ENCODE measurements around the gene BTRC.
"Not testable (repeated sequence)": the region's sequence is repeated elsewhere in the genome, so short reads cannot be mapped to it uniquely, and the experiment has no call there.

Gene BTRC

DNA sequence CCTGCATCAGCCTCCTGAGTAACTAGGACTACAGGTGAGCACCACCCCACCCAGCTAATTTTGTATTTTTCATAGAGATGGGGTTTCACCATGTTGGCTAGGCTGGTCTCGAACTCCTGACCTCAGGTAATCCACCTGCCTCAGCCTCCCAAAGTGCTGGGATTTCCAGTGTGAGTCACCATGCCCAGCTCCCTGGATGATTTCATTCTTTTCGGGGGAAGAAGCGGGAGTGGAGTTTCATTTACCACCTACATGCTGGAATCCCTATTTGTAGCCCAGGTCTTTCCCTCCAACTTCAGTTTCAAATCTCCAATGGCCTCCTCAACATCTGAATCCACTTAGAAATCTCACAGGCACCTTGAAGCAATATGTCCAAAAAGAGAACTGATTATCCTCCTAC is 2.9 kb upstream of the BTRC start:
- TF ChIP-seq, protein P1, sequence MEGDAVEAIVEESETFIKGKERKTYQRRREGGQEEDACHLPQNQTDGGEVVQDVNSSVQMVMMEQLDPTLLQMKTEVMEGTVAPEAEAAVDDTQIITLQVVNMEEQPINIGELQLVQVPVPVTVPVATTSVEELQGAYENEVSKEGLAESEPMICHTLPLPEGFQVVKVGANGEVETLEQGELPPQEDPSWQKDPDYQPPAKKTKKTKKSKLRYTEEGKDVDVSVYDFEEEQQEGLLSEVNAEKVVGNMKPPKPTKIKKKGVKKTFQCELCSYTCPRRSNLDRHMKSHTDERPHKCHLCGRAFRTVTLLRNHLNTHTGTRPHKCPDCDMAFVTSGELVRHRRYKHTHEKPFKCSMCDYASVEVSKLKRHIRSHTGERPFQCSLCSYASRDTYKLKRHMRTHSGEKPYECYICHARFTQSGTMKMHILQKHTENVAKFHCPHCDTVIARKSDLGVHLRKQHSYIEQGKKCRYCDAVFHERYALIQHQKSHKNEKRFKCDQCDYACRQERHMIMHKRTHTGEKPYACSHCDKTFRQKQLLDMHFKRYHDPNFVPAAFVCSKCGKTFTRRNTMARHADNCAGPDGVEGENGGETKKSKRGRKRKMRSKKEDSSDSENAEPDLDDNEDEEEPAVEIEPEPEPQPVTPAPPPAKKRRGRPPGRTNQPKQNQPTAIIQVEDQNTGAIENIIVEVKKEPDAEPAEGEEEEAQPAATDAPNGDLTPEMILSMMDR (IDR thresholded peaks at IDR 0.05; ENCODE audit: insufficient read depth, low read length, poor library complexity, severe bottlenecking), result no peak
- no peak for TF ChIP-seq EZH2phosphoT487 (conservative IDR thresholded peaks at IDR 0.05; ENCODE audit: low read length)
- Histone ChIP-seq H3K79me2 (ENCODE audit: insufficient read depth, low read length) (no peaks in the 10 kb centered on the region), H3K9me2 (replicated peaks; ENCODE audit: insufficient read depth, low read length) (no peaks in the 10 kb centered on the region), H4K20me1 (ENCODE audit: low read depth, low read length) (no peaks in the 10 kb centered on the region), H3K9ac (ENCODE audit: low read length) (no peak overlapping the region), H3K36me3 (ENCODE audit: low read length) (no peaks in the 10 kb centered on the region), H3K9me3 (ENCODE audit: insufficient read depth, low read length) (no peaks in the 10 kb centered on the region), H3K4me2 (ENCODE audit: low read depth, low read length, poor library complexity, severe bottlenecking) (no peak overlapping the region), H2AFZ (ENCODE audit: low read depth, low read length, severe bottlenecking) (no peak overlapping the region), H3K27ac (ENCODE audit: low read depth, low read length) (no peak overlapping the region), H3F3A (ENCODE audit: insufficient read depth) (0 out of 2 replicates have a peak, but pooled peaks cover 6% of the 10 kb centered on the region), H3K27me3 (ENCODE audit: low read length) (no peaks in the 10 kb centered on the region), H3K4me3 (ENCODE audit: insufficient read depth, low read length, poor library complexity, severe bottlenecking) (no peak overlapping the region)

DNA sequence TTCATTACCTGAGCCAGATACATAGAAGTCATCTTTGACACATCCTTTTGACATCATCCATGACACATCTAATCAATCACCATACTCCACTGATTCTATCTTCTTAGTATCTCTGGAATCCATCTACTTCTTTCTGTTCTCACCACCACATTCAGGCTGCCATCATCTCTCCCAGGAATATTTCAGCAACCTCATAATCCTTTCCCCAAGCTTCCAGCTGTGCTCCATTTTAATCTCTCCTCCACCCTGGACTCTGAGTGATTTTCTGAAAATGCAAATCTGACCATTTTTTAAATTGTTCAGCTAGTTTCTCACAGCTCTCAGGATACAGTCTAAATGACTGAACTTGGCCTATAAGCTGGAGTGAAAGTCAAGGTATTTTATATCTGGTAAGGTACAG is 2.5 kb upstream of the BTRC start:
- Histone ChIP-seq H3F3A (ENCODE audit: insufficient read depth) (0 out of 2 replicates have a peak, but pooled peaks cover 6% of the 10 kb centered on the region), H3K27ac (ENCODE audit: low read depth, low read length) (no peak overlapping the region), H3K79me2 (ENCODE audit: insufficient read depth, low read length) (no peaks in the 10 kb centered on the region), H4K20me1 (ENCODE audit: low read depth, low read length) (no peaks in the 10 kb centered on the region), H3K9ac (ENCODE audit: low read length) (no peak overlapping the region), H3K36me3 (ENCODE audit: low read length) (no peaks in the 10 kb centered on the region), H3K9me2 (replicated peaks; ENCODE audit: insufficient read depth, low read length) (no peaks in the 10 kb centered on the region), H3K4me2 (ENCODE audit: low read depth, low read length, poor library complexity, severe bottlenecking) (no peak overlapping the region), H2AFZ (ENCODE audit: low read depth, low read length, severe bottlenecking) (no peak overlapping the region), H3K27me3 (ENCODE audit: low read length) (no peaks in the 10 kb centered on the region), H3K4me3 (ENCODE audit: insufficient read depth, low read length, poor library complexity, severe bottlenecking) (no peak overlapping the region), H3K9me3 (ENCODE audit: insufficient read depth, low read length) (no peaks in the 10 kb centered on the region)
- no peak for TF ChIP-seq EZH2phosphoT487 (conservative IDR thresholded peaks at IDR 0.05; ENCODE audit: low read length)
- TF ChIP-seq, protein P1 (IDR thresholded peaks at IDR 0.05; ENCODE audit: insufficient read depth, low read length, poor library complexity, severe bottlenecking), result no peak

DNA sequence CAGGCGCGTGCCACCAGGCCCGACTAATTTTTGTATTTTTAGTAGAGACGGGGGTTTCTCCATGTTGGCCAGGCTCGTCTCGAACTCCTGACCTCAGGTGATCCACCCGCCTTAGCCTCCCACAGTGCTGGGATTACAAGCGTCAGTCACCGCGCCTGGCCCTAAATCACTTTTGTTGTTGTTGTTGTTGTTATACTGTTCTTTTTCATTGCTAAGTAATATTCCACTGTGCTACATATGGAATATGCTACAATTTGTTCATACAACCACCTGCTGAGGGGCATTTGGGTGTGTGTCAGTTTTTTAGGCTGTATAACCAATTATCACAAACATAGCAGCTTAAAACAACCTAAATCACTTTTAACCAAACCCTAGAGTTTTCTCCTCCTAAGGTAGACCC is 1.1 kb upstream of the BTRC start:
- H3K9ac ChIP-seq (ENCODE audit: low read length); H3K9me2 ChIP-seq (replicated peaks; ENCODE audit: insufficient read depth, low read length); H3K4me2 ChIP-seq (ENCODE audit: low read depth, low read length, poor library complexity, severe bottlenecking); H3F3A ChIP-seq (ENCODE audit: insufficient read depth); H3K27ac ChIP-seq (ENCODE audit: low read depth, low read length); H3K79me2 ChIP-seq (ENCODE audit: insufficient read depth, low read length); H3K27me3 ChIP-seq (ENCODE audit: low read length); H3K4me3 ChIP-seq (ENCODE audit: insufficient read depth, low read length, poor library complexity, severe bottlenecking); H4K20me1 ChIP-seq (ENCODE audit: low read depth, low read length); H3K36me3 ChIP-seq (ENCODE audit: low read length); H3K9me3 ChIP-seq (ENCODE audit: insufficient read depth, low read length): not testable (repeated sequence)
- H2AFZ ChIP-seq (ENCODE audit: low read depth, low read length, severe bottlenecking), result peak overlapping the region; percentile 95

DNA sequence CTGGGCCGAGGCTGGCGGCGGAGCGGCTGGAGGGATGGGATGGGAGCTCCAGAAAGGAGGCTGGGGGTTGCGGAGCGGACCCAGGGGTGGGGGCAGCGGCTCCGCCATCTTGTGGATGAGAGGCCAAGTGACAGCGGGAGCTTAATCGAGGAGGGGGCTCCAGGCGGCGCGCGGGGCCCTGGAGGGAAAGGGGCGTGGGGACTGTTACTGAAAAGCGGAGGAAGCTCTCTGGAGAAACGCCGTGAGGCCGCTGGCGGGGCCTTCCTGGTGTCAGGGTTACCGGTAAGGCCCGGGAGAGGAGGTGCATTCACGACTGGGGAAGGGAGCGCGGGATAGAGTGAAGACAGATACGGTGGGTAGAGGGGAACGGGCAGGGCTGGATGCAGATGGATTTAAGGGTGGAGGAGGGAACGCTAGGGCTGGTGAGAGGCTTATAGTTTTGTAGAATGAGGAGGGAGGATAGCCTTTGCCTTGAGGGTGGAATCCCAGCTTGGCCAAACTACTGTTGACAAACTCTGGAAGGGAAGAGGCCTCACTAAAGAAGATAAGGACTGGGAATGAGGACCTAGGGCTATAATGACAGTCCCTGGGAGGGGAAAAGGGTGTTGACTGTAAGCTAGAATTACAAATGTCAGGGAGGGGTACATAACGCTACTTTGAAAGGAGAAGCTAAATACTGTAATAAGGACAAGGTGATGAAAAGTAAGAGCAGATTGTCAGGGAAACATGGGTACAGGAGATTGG is 535 bp downstream of the BTRC start:
- Histone ChIP-seq H3K4me2 (ENCODE audit: low read depth, low read length, poor library complexity, severe bottlenecking) (peak overlapping the region; percentile 67), H3K36me3 (ENCODE audit: low read length) (no peaks in the 10 kb centered on the region; the same call in 1 of the 2 replicates), H4K20me1 (ENCODE audit: low read depth, low read length) (no peaks in the 10 kb centered on the region), H3F3A (ENCODE audit: insufficient read depth) (0 out of 2 replicates have a peak, but pooled peaks cover 6% of the 10 kb centered on the region), H2AFZ (ENCODE audit: low read depth, low read length, severe bottlenecking) (peak overlapping the region; percentile 81), H3K9me3 (ENCODE audit: insufficient read depth, low read length) (no peaks in the 10 kb centered on the region), H3K27me3 (ENCODE audit: low read length) (no peaks in the 10 kb centered on the region), H3K9ac (ENCODE audit: low read length) (peak overlapping the region; percentile 76), H3K9me2 (replicated peaks; ENCODE audit: insufficient read depth, low read length) (no peaks in the 10 kb centered on the region), H3K27ac (ENCODE audit: low read depth, low read length) (no peak overlapping the region), H3K79me2 (ENCODE audit: insufficient read depth, low read length) (no peaks in the 10 kb centered on the region), H3K4me3 (ENCODE audit: insufficient read depth, low read length, poor library complexity, severe bottlenecking) (peak overlapping the region; percentile 71)
- TF ChIP-seq, protein P1 (IDR thresholded peaks at IDR 0.05; ENCODE audit: insufficient read depth, low read length, poor library complexity, severe bottlenecking), result no peak
- TF ChIP-seq EZH2phosphoT487 (conservative IDR thresholded peaks at IDR 0.05; ENCODE audit: low read length), result no peak
